Cortex of kidney (tissue), 1 donor: ENCODE measurements around the gene DSPP.

ENCODE experiments used
- DNase-seq: peaks from one replicate; lab custom pipeline; 2025; lab: John Stamatoyannopoulos, UW

The DSPP gene

DNA sequence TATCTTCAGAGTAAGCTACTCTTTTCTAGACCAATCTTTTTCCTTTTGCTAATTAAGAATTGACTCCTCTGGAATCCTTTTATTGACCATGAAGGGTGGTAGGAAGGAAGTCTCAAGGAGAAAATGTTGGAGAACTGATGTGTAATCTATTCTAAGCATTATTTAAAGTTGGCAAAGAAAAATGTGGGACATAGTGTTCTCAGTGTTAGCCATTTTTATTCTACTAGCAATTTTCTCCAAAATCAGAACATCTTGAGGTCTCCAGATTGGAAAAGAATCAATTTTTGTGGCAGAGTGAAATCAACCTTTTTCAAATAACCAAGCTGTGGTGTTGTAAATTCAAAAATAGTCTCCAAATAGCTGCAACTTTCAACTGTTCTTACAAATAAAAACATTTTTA is 23.3 kb downstream of the DSPP start:
- DNase-seq = no peak

DNA sequence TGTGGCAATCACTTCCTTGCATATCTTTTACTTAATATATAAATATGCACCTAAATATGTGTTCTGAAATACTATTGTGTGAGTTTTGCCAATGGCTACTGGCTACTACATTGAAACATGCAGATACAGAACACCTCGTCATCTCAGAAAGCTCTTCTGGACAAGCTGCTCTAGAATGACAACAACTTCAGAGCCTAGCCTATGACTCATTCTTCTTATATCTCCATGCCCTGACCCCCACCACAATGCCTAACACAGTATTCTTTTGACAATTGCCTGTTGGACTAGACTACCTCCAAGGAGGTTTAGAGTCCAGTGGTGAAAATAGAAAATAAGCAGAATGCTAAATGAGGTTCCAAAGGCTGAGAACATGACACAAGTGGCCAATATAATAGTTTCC is 24.1 kb downstream of the DSPP start:
- DNase-seq = no peak

DNA sequence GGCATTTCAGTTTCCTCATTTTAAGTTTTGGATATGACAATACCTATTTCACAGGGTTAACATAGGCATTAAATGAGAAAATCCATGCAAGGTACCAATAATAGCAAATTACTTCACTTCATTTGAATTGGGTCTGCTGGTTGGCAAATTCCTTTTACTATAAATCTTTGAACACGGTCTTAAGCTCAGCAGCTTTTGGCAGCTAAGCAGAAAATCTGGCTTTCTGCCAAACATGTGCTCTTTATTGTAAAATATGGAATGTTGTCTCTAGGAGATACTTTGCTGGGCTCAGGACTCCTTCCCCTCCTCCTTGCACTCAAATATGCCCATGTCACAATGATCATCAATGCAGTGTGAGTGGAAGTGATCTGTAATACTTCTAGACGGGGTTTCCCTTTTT is 24.9 kb downstream of the DSPP start:
- no peak for DNase-seq

DNA sequence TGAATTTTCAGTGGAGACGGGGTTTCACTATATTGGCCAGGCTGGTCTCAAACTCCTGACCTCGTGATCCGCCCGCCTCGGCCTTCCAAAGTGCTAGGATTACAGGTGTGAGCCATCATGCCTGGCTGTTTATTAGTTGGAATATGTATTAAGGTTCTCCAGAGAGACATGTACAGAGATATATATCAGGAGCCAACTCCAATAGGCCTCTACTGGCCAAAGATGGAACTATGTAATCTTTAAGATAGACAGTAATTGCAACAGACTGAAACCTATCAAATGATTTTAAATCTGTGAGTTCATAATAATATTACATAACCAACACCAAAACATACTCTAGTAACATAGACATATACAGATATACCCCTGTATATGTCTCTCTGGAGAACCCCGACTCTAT is 36.0 kb downstream of the DSPP start:
- no peak for DNase-seq

DNA sequence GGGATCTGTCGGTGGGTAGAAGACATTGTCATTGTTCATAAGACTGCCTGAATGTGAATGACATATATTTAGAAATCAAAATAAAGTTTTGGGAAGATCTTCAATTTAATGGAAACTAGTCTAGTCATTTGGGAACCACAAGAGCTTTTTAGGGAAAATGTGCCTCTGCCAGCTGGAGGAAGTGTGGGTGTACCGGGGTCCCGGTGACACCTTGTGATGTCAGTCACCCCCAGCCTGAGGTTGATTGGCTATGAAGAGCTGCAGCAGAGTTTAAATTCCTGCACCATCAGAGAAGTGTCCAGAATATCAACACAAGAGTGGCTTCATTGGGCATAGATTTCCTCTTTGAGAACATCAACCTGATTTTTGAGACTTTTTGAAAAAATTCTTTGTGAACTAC is 41.7 kb downstream of the DSPP start, which contains the start of gene DMP1:
Gene DMP1, plus strand, starts transcription at position 301 of the 400 bp plus-strand sequence. CDS start 6,213 bp downstream, outside the sequence.
- no peak for DNase-seq

DNA sequence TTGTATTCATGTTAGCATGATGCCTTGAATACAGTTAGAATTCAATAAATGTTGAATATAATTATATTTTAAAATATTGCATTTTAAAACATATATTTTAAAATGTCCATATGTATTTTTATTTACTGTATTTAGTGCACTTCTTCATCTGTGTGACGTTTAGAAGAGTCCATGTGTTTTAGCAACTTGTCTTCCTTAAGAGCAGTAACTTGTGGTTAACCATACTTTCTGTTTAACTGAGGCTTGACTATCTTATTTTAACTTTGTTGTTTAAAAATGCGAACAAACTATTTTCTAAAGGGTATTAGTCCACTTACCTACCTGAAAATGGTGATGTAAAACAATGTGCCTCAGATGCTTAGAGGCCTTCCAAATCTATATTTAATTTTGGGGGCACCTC is 42.6 kb downstream of the DSPP start:
- no peak for DNase-seq

DNA sequence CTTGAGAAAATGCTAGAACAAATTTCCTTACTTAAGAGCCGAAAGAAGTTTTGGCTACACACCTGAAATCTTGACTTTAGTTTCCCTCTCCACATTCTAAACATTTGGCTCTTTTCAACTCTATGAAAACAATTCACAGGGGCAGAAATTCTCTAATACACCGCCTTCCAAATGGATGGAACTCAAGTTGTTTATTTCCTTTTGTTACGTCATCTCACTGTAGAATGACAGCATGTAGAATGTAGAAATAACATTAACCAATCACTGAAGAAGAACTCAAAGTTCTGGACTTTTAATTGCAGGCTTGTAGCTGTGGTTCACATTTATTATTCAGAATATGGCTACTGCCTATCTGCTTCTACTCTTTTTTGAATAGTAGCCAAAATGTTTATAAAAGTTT is 43.6 kb downstream of the DSPP start:
- DNase-seq = no peak

DNA sequence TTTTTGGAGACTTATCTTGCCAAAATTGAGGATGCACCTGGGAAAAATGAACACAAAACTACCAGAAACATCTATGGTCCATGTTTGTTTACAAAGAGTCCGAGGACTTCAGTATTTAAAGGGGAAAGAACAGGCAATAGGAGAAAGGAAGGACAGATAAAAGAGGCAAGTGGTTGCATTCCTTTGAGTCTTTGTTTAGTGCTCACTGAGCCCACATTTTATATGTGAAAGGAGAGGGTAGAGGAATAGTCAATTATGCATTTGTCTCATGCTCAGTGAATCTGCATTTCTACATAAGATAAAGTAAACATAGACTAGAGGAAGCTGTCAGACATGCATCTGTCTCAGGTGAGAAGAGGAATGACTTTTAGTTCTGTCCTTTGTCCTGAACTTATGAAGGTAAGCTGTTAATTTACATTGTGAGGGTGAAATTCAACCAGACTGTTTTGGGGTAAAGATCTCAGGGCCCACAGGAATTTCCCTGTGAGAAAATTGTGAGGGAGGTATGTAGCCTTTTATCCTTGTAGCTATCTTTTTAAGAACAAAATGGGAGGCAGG is 46.2 kb downstream of the DSPP start:
- DNase-seq = no peak

DNA sequence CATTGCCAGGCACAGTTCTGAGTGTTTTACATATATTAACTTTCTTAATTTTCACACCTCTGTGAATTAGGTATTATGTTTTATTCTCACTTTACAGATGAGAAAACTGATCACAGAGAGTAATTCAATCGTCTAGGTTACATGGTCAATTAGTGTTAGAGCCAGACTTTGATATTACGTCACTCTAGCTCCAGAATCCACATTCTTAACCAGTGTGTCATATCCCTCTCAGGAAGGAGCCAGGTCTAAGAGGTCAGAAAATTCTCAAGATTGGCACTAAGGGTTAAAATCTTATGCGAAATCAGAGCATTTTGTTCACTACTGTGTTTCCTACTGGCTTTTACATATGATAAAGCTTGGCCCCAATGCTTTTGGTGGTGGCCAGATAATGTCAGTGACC is 49.2 kb downstream of the DSPP start:
- no peak for DNase-seq

DNA sequence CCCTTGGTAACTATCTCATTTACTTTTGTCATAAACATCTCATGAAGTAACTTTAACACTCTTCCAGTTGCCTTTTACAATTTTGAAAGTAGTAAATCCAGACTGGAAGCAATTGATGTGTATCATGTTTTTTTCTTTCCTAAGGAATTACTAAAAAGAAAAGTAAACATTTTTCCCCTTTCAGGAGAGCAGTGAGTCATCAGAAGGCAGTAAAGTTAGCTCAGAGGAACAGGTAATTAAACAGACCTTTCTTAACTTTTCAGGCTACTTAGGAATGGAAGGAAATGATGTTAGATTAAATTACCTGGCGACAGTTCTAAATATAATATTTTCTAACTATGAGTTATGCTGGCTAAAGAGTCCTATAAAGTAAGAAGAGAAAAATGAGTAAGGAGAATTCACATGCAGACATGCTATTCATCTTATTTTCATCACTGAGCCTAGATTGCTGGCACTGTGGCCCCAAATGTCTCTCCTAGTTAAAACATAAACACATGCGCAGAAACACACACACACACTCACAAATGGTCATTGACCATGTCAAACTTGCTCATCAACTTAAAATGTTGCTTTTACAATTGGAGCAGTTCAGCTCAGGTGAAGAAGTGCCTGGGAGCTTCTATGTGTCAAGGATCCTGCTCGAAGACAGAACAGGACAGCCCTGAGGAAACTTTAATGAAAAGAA is 51.1 kb downstream of the DSPP start:
- no peak for DNase-seq

DNA sequence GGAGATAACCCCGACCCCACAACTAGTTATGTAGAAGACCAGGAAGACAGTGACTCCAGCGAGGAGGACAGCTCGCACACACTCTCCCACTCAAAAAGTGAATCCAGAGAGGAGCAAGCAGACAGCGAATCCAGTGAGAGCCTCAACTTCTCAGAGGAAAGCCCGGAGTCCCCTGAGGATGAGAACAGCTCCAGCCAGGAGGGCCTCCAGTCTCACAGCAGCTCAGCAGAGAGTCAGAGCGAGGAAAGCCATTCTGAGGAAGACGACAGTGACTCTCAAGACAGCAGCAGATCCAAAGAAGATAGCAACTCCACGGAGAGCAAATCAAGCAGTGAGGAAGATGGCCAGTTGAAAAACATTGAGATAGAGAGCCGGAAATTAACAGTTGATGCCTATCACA is 54.5 kb downstream of the DSPP start:
- DNase-seq = no peak
